Measurements from ENCODE around the gene TIMM10. TPM values are rescaled to one million over a fixed set of nuclear protein-coding genes. Genes with fewer than 3 reads are reported as not detected.
A peak's percentile ranks its signal among the peaks of the same experiment; 100 is the strongest.

TIMM10 gene
- total and polyA plus RNA-seq, 12 donors = 23.9 to 89.0 (median 53.7) TPM

DNA sequence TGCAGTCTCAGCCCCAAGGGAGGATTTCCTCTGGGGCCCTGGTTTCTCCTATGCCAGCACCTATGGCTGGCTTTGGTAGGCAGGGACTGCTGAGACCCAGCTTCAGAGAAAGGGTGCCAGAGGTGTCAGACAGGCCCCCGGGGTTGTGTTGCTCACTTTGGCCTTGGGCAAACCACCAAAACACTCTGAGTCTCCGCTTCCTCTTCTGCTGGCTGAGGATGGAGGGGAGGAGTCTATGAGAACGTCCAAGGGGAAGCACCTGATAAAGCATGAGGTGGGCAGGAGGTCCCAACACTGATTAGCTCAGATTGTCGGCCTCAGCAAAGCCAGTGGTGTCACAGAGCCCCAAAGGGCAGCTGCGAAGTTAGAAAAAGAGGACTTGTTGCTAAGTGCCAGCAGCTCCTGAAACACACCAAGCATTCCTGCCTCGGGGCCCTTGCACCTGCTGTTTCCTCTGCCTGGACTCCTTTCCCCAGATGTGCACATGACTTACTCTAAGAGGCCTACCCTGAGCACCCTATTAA is 17.4 kb upstream of the TIMM10 start:
- Histone ChIP-seq H3K27me3 (no peaks in the 10 kb centered on the region), H3K4me1 (replicated peaks in 1 of 2) (peaks cover 0 to 8% of the 10 kb centered on the region in 2 donors), H3K9me3 (replicated peaks in 1 of 3) (no peaks in the 10 kb centered on the region), H3K27ac (peak overlapping the region in 2 of 5 donors; percentile 47 to 68), H3K4me3 (no peak overlapping the region), H3K36me3 (replicated peaks in 1 of 2) (peaks cover 0 to 38% of the 10 kb centered on the region in 2 donors)
- WGBS, 4 donors = 21 to 55% (median 32%) methylated on average over 4 to 6 of the region's 6 CpGs
- intact Hi-C loops (cut with DNase I) = no loop called here
- DNase-seq = peak in 5 of 7 donors; percentile 46 to 79 (median 75)
- no peak for TF ChIP-seq CTCF (IDR thresholded peaks at IDR 0.05)
- no peak for TF ChIP-seq POLR2A (IDR thresholded peaks at IDR 0.05)

DNA sequence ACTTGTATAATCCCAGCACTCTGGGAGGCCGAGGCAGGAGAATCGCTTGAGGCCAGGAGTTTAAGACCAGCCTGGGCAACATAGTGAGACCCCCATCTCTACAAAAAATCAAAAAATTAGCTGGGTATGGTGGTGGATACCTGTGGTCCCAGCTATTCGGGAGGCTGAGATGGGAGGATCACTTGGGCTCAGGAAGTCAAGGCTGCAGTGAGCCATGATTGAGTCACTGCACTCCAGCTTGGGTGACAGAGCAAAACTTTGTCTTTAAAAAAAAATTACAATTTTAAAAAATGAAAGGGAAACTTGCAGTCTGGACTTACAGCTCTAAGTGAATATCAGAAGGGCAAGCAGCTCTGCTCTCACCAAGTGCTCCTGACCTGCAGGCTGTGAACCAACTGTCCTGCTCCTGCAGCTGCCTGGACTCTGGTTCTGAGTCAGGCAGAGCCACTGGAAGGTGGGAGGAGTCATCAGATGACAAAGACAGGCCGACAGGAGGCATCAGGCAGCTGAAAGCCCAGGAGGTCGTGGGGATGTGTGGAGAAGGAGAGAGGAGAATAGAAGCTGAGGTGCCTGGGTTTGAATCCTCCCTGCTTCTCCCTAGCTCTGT is 16.4 kb upstream of the TIMM10 start:
- H3K27ac ChIP-seq = peak overlapping the region in 2 of 5 donors; percentile 47 to 68
- no peaks in the 10 kb centered on the region for H3K9me3 ChIP-seq (replicated peaks in 1 of 3)
- peak in 6 of 7 donors; percentile 50 to 66 (median 62) for DNase-seq
- peaks cover 0 to 28% of the 10 kb centered on the region in 2 donors for H3K36me3 ChIP-seq (replicated peaks in 1 of 2)
- peaks cover 0 to 8% of the 10 kb centered on the region in 2 donors for H3K4me1 ChIP-seq (replicated peaks in 1 of 2)
- WGBS, 4 donors = 49 to 56% (median 50%) methylated on average over 5 of the region's 5 CpGs
- TF ChIP-seq POLR2A (IDR thresholded peaks at IDR 0.05) = no peak
- TF ChIP-seq CTCF (IDR thresholded peaks at IDR 0.05) = peak in 1 of 6 experiments; percentile 17
- intact Hi-C loops (cut with DNase I) = no loop called here
- H3K27me3 ChIP-seq = no peaks in the 10 kb centered on the region
- no peak overlapping the region for H3K4me3 ChIP-seq

GRCh38 chr11:57546451-57546850 is 15.9 kb upstream of the TIMM10 start:
- Histone ChIP-seq H3K27ac (no peak overlapping the region), H3K4me3 (no peak overlapping the region), H3K4me1 (replicated peaks in 1 of 2) (peaks cover 0 to 8% of the 10 kb centered on the region in 2 donors), H3K36me3 (replicated peaks in 1 of 2) (peaks cover 0 to 23% of the 10 kb centered on the region in 2 donors), H3K9me3 (replicated peaks in 1 of 3) (no peaks in the 10 kb centered on the region), H3K27me3 (no peaks in the 10 kb centered on the region)
- DNase-seq = no peak
- WGBS, 4 donors = 95 to 100% (median 97%) methylated on average over 2 to 7 of the region's 7 CpGs
- intact Hi-C loops (cut with DNase I) = no loop called here
- TF ChIP-seq CTCF (IDR thresholded peaks at IDR 0.05) = no peak

- H3K9me3 ChIP-seq (replicated peaks in 1 of 3) = no peaks in the 10 kb centered on the region
- H3K4me1 ChIP-seq (replicated peaks in 1 of 2) = peaks cover 0 to 8% of the 10 kb centered on the region in 2 donors
- intact Hi-C loops (cut with DNase I) = no loop called here
- H3K4me3 ChIP-seq = no peak overlapping the region
- no peaks in the 10 kb centered on the region for H3K27me3 ChIP-seq
- TF ChIP-seq POLR2A (IDR thresholded peaks at IDR 0.05) = no peak
- TF ChIP-seq CTCF (IDR thresholded peaks at IDR 0.05) = no peak
- DNase-seq = no peak
- no peak overlapping the region for H3K27ac ChIP-seq
- 91 to 100% (median 93%) methylated on average over 3 to 13 of the region's 13 CpGs for WGBS, 4 donors
- H3K36me3 ChIP-seq (replicated peaks in 1 of 2) = peaks cover 0 to 17% of the 10 kb centered on the region in 2 donors
These were observed 15.3 kb upstream of the TIMM10 start for GRCh38 chr11:57545883-57546282.
